GM12878 (cell line): ENCODE results near the gene AGAP3. TPM values are rescaled to one million over a fixed set of nuclear protein-coding genes. Genes with fewer than 3 reads are reported as not detected.

Experiments
- BRCA1 ChIP-seq: IDR thresholded peaks from 2 replicates; pipeline ENCODE4 v1.6.1; 2011; ENCODE audit warnings: low read depth, low read length, improper control_type of control experiment
- CBFB ChIP-seq: IDR thresholded peaks from 2 replicates; pipeline ENCODE4 v1.6.1; 2016; ENCODE audit warnings: antibody characterized with exemption, low read depth
- CBX3 ChIP-seq: fragments of 200-600 bp; sonication (generic); IDR thresholded peaks from 2 replicates; pipeline ENCODE4 v1.6.1; 2016; ENCODE audit warnings: low read depth, borderline replicate concordance
- CHD2 ChIP-seq: IDR thresholded peaks from 2 replicates; pipeline ENCODE4 v1.6.1; 2011; ENCODE audit warnings: low read depth, low read length, improper control_type of control experiment, borderline replicate concordance
- CREM ChIP-seq: IDR thresholded peaks from 2 replicates; pipeline ENCODE4 v1.6.1; 2014; ENCODE audit warnings: antibody characterized with exemption, low read depth
- DPF2 ChIP-seq: fragments of 450-650 bp; IDR thresholded peaks from 2 replicates; pipeline ENCODE4 v1.6.1; 2017; ENCODE audit warnings: mild to moderate bottlenecking
- EGR1 ChIP-seq, 2 experiments: IDR thresholded peaks; 1 replicate in 1 of 2; 2 replicates in 1 of 2; pipeline ENCODE4 v1.6.1; 2011 to 2012; ENCODE audit warnings: low read depth in 2 of 2, low read length in 2 of 2, borderline replicate concordance in 1 of 2, mild to moderate bottlenecking in 1 of 2, moderate library complexity in 1 of 2
- GABPA ChIP-seq: IDR thresholded peaks from 2 replicates; pipeline ENCODE4 v1.6.1; 2014; ENCODE audit warnings: antibody characterized with exemption, low read depth, mild to moderate bottlenecking, inconsistent platforms
- JUND ChIP-seq: IDR thresholded peaks from 2 replicates; pipeline ENCODE4 v1.6.1; 2012; ENCODE audit warnings: low read depth, mild to moderate bottlenecking, low read length, improper control_type of control experiment, moderate library complexity
- MTA3 ChIP-seq: IDR thresholded peaks from 2 replicates; pipeline ENCODE4 v1.6.1; 2012; ENCODE audit warnings: low read length, inconsistent platforms, borderline replicate concordance
- NFYB ChIP-seq: IDR thresholded peaks from 2 replicates; pipeline ENCODE4 v1.6.1; 2011; ENCODE audit warnings: low read depth, mild to moderate bottlenecking, low read length, improper control_type of control experiment, moderate library complexity; ENCODE audit not compliant: insufficient read depth
- PAX5 ChIP-seq: IDR thresholded peaks from 2 replicates; pipeline ENCODE4 v1.6.1; 2011; ENCODE audit warnings: low read depth, low read length, borderline replicate concordance
- RBBP5 ChIP-seq: fragments of 200-600 bp; sonication (generic); conservative IDR thresholded peaks from 2 replicates; pipeline ENCODE4 v1.6.1; 2016
- RELA ChIP-seq: fragments of 450-650 bp; IDR thresholded peaks from 2 replicates; pipeline ENCODE4 v1.8.0; 2014; ENCODE audit warnings: borderline replicate concordance; ENCODE audit not compliant: partially characterized antibody
- RUNX3 ChIP-seq: IDR thresholded peaks from 2 replicates; pipeline ENCODE4 v1.6.1; 2012; ENCODE audit warnings: low read length, inconsistent platforms
- SREBF1 ChIP-seq: IDR thresholded peaks from 2 replicates; pipeline ENCODE4 v1.6.1; 2012; ENCODE audit warnings: mild to moderate bottlenecking, low read length
- TAF1 ChIP-seq: IDR thresholded peaks from 2 replicates; pipeline ENCODE4 v1.6.1; 2011; ENCODE audit warnings: mild to moderate bottlenecking, low read depth, low read length, borderline replicate concordance
- TCF3 ChIP-seq: IDR thresholded peaks from 2 replicates; pipeline ENCODE4 v1.6.1; 2012; ENCODE audit warnings: low read depth, mild to moderate bottlenecking, low read length, borderline replicate concordance; ENCODE audit not compliant: insufficient read depth
- USF1 ChIP-seq: IDR thresholded peaks from 2 replicates; pipeline ENCODE4 v1.6.1; 2011; ENCODE audit warnings: borderline replicate concordance, low read depth, mild to moderate bottlenecking, moderate library complexity, mixed read lengths, low read length; ENCODE audit not compliant: insufficient read depth; ENCODE audit errors: extremely low read length
- ZBTB11 ChIP-seq: fragments of 450-650 bp; formaldehyde crosslinking; IDR thresholded peaks from 2 replicates; pipeline ENCODE4 v1.5.0; 2022; ENCODE audit warnings: mild to moderate bottlenecking, missing genetic modification characterization
- ZNF592 ChIP-seq: fragments of 450-650 bp; IDR thresholded peaks from 2 replicates; pipeline ENCODE4 v1.6.1; 2017; ENCODE audit warnings: mild to moderate bottlenecking, moderate library complexity
- ZZZ3 ChIP-seq: IDR thresholded peaks from 2 replicates; pipeline ENCODE4 v1.6.1; 2011; ENCODE audit warnings: low read depth; ENCODE audit not compliant: control insufficient read depth, insufficient read length
- polyA plus RNA-seq, 11 experiments: library from polyadenylated mRNA; depleted of rRNA in 4 of 11; unstranded in 6 of 11; stranded (reverse) in 5 of 11; fragments of >200 nt; fragmentation: Nextera tagmentation in 4 of 11; fragmentation: Illumina TruSeq in 1 of 11; extraction: Ambion mirVana in 4 of 11; extraction: Trizol in 1 of 11; gene quantifications; 1 replicate in 1 of 11; 2 replicates in 10 of 11; pipeline versions ENCODE4 v1.2.1 to v1.2.3, GENCODE V29; 2011 to 2016; ENCODE audit warnings: inconsistent platforms in 2 of 11, missing spikeins in 2 of 11, low read depth in 1 of 11
- total RNA-seq, 4 experiments: library from RNA; depleted of rRNA in 3 of 4; stranded (reverse); fragments of >200 nt in 3 of 4; fragmentation: Illumina TruSeq in 1 of 4; extraction: Trizol in 1 of 4; gene quantifications; 2 replicates each; pipeline versions ENCODE4 v1.2.1 to v1.2.3, GENCODE V29; 2013 to 2021

Gene AGAP3
- total and polyA plus RNA-seq, 10 of the 15 experiments (the other 5 are each of a cell fraction or from before 2014, with no cell fraction given) = 1.8 to 68.1 (median 15.7) TPM

- TF ChIP-seq EGR1 (IDR thresholded peaks at IDR 0.05; ENCODE audit: borderline replicate concordance in 1 of 2, low read depth in 2 of 2, low read length in 2 of 2) = peak in 1 of 2 experiments; percentile 28; a peak in 1 of 3 replicates
- TF ChIP-seq RUNX3 = no peak
- no peak for TF ChIP-seq USF1
- TF ChIP-seq CHD2 = peak; percentile 69
- TF ChIP-seq RELA = no peak
- no peak for TF ChIP-seq ZNF592
- TF ChIP-seq PAX5 = no peak
- TF ChIP-seq GABPA = no peak
- TF ChIP-seq CREM = 0 out of 2 replicates have a peak, but pooled peaks have one; percentile 60
- TF ChIP-seq NFYB = peak; percentile 56; the same call in 1 of the 2 replicates
- no peak for TF ChIP-seq CBX3
- TF ChIP-seq DPF2 = 0 out of 2 replicates have a peak, but pooled peaks have one; percentile 38
- TF ChIP-seq TCF3 = peak; percentile 34; the same call in 1 of the 2 replicates
- TF ChIP-seq CBFB = peak; percentile 46; the same call in 1 of the 2 replicates
- TF ChIP-seq SREBF1 = no peak
- TF ChIP-seq TAF1 = peak; percentile 92
- TF ChIP-seq JUND = 0 out of 2 replicates have a peak, but pooled peaks have one; percentile 35
- TF ChIP-seq ZBTB11 (CRISPR knock-in tag) = no peak
- TF ChIP-seq ZZZ3 = no peak
- no peak for TF ChIP-seq RBBP5
- TF ChIP-seq MTA3 = no peak
- TF ChIP-seq BRCA1 = no peak
These were observed 5.6 kb upstream of the AGAP3 start, which contains the start of gene FASTK (continued) for GRCh38 chr7:151080522-151081169.
